ENCODE measurements around the gene DSCAML1. TPM values are rescaled to one million over a fixed set of nuclear protein-coding genes. Genes with fewer than 3 reads are reported as not detected.

The DSCAML1 gene
- total and polyA plus RNA-seq, 2 of the 8 experiments (the other 6 are each of a cell fraction or from before 2014, with no cell fraction given) = 0.19 to 0.24 TPM

- Histone ChIP-seq H3K4me3 (ENCODE audit: extremely low read depth in 1 of 4, insufficient read depth in 2 of 4, low read depth in 3 of 4, low read length in 4 of 4) (no peak overlapping the region), H3K27ac (ENCODE audit: low read depth, low read length) (no peak overlapping the region), H2AK5ac (ENCODE audit: low read depth, low read length) (no peak overlapping the region), H3K4me2 (ENCODE audit: insufficient read depth in 1 of 2, low read depth in 2 of 2, low read length in 2 of 2) (no peak overlapping the region), H3K27me3 (replicated peaks in 1 of 4; ENCODE audit: control insufficient read depth in 3 of 4, extremely low read depth in 1 of 4, insufficient read depth in 3 of 4, low read length in 3 of 4) (no peaks in the 10 kb centered on the region), H4K5ac (ENCODE audit: insufficient read length, low read depth, low read length) (no peak overlapping the region), H2BK120ac (replicated peaks; ENCODE audit: low read depth, low read length) (no peak overlapping the region), H4K8ac (ENCODE audit: extremely low read depth, insufficient read depth, low read length) (no peak overlapping the region), H3K23me2 (ENCODE audit: low read depth, low read length) (no peaks in the 10 kb centered on the region), H3K9ac (replicated peaks in 1 of 4; ENCODE audit: extremely low read depth in 1 of 4, low read depth in 3 of 4, low read length in 3 of 4) (no peak overlapping the region), H3K4ac (replicated peaks; ENCODE audit: insufficient read length, low read depth, low read length) (no peak overlapping the region), H2BK20ac (ENCODE audit: low read length) (no peak overlapping the region), H3K9me3 (ENCODE audit: insufficient read depth in 2 of 2, low read depth in 1 of 2, low read length in 1 of 2) (no peaks in the 10 kb centered on the region), H3K36me3 (ENCODE audit: control insufficient read depth in 2 of 4, insufficient read depth in 4 of 4, low read length in 3 of 4) (no peaks in the 10 kb centered on the region; a peak in 1 of 8 replicates), H3K79me1 (ENCODE audit: low read depth, low read length) (no peaks in the 10 kb centered on the region), H2AFZ (ENCODE audit: low read length) (no peak overlapping the region), H3K4me1 (replicated peaks in 1 of 4; ENCODE audit: control insufficient read depth in 3 of 4, insufficient read depth in 4 of 4, low read length in 3 of 4) (no peaks in the 10 kb centered on the region; a peak in 1 of 7 replicates), H3K18ac (ENCODE audit: extremely low read depth, low read length) (no peak overlapping the region), H2BK12ac (ENCODE audit: low read depth, low read length) (no peak overlapping the region), H3K23ac (ENCODE audit: insufficient read length) (no peak overlapping the region), H3K56ac (replicated peaks; ENCODE audit: insufficient read length, low read depth, low read length) (no peak overlapping the region), H3K14ac (ENCODE audit: insufficient read length) (no peak overlapping the region), H3K79me2 (ENCODE audit: control insufficient read depth in 1 of 2, insufficient read depth in 2 of 2, low read length in 2 of 2) (no peaks in the 10 kb centered on the region), H4K91ac (replicated peaks; ENCODE audit: insufficient read length, low read length) (no peak overlapping the region), H2BK15ac (ENCODE audit: low read length) (no peak overlapping the region), H4K20me1 (replicated peaks in 1 of 2; ENCODE audit: control insufficient read depth in 1 of 2, insufficient read depth in 2 of 2, low read length in 2 of 2) (no peaks in the 10 kb centered on the region), H2BK5ac (ENCODE audit: low read depth, low read length) (no peak overlapping the region)
- WGBS, 2 experiments (ENCODE audit: extremely low coverage in 1 of 2, insufficient coverage in 1 of 2, insufficient read length in 1 of 2, insufficient replicate concordance in 2 of 2, low coverage in 1 of 2, low lambda C conversion rate in 2 of 2, missing lambda C conversion rate in 1 of 2) = 60% methylated on average over 4 of the region's 4 CpGs; no CpG with 5 or more reads in 1 of the 2 experiments
- ChIA-PET POLR2A (ENCODE audit: partially characterized antibody) (interaction anchor here (0.8 kb wide), 1 partner anchor 36 kb away, joined by 3 read pairs; no protein-coding TSS in a partner anchor), CTCF (ENCODE audit: partially characterized antibody) (interaction anchor here (0.6 to 1.9 kb wide), 20 partner anchors 11 to 243 kb away, joined by 3 to 13 read pairs (median 4); no protein-coding TSS in a partner anchor)
- peak; percentile 62 for FAIRE-seq
- DNase-seq (ENCODE audit: low read depth in 1 of 2, low spot score in 2 of 2) = no peak
- TF ChIP-seq POU5F1 (IDR thresholded peaks at IDR 0.05; ENCODE audit: low read depth, low read length) (no peak), RNF2 (IDR thresholded peaks at IDR 0.05; ENCODE audit: borderline replicate concordance, low read depth, low read length, missing control alignments, poor library complexity, severe bottlenecking) (no peak), SAP30 (IDR thresholded peaks at IDR 0.05; ENCODE audit: insufficient read depth, insufficient replicate concordance, low read length) (no peak), RXRA (IDR thresholded peaks at IDR 0.05; ENCODE audit: insufficient read depth, low read depth, low read length) (no peak), CBX8 (IDR thresholded peaks at IDR 0.05; ENCODE audit: borderline replicate concordance, low read depth, low read length) (no peak), FOSL1 (IDR thresholded peaks at IDR 0.05; ENCODE audit: insufficient read depth, low read depth, low read length) (no peak), BCL11A (IDR thresholded peaks at IDR 0.05; ENCODE audit: low read depth in 2 of 2, low read length in 2 of 2) (no peak), ZNF274 (IDR thresholded peaks at IDR 0.05; ENCODE audit: borderline replicate concordance, extremely low read depth, low read length) (no peak), RAD21 (IDR thresholded peaks at IDR 0.05 in 1 of 2, conservative IDR thresholded peaks at IDR 0.05 in 1 of 2; ENCODE audit: low read depth in 2 of 2, low read length in 2 of 2) (peak; percentile 32 to 60; a peak in 3 of 4 replicates), MAX (IDR thresholded peaks at IDR 0.05) (peak; percentile 52; the same call in 1 of the 2 replicates), KDM5A (IDR thresholded peaks at IDR 0.05; ENCODE audit: low read length) (no peak), JUN (IDR thresholded peaks at IDR 0.05; ENCODE audit: low read depth, low read length) (no peak), SIX5 (IDR thresholded peaks at IDR 0.05; ENCODE audit: low read depth, low read length) (no peak)
Observed at GRCh38 chr11:117565709-117566108, 231.3 kb downstream of the DSCAML1 start.

Data from H1 (cell line).